Measurements from ENCODE around the gene DCST1. TPM values are rescaled to one million over a fixed set of nuclear protein-coding genes. Genes with fewer than 3 reads are reported as not detected.

The DCST1 gene
- total and polyA plus RNA-seq, 2 of the 13 experiments (the other 11 are each of a cell fraction or from before 2014, with no cell fraction given), result 0.04 TPM; not detected in 1

GRCh38 chr1:155043301-155043702 is 9.7 kb downstream of the DCST1 start (continued):
- TF ChIP-seq CBX5 (CRISPR knock-in tag; IDR thresholded peaks at IDR 0.05; ENCODE audit: borderline replicate concordance), result no peak

- 3% methylated on average over 3 of the region's 3 CpGs for WGBS (ENCODE audit: low lambda C conversion rate)
- intact Hi-C loops (cut with micrococcal nuclease; ENCODE audit: unreplicated experiment), result no loop called here
- ATAC-seq, result peak; percentile 54
- TF ChIP-seq KMT2B (CRISPR knock-in tag; IDR thresholded peaks at IDR 0.05), result no peak
- TF ChIP-seq TEAD2 (CRISPR knock-in tag; IDR thresholded peaks at IDR 0.05), result no peak
- TF ChIP-seq NCOA1 (CRISPR knock-in tag; IDR thresholded peaks at IDR 0.05), result 0 out of 2 replicates have a peak, but pooled peaks have one; percentile 28
- peak; percentile 6; the same call in 1 of the 2 replicates for TF ChIP-seq ARID4A (CRISPR knock-in tag; IDR thresholded peaks at IDR 0.05; ENCODE audit: borderline replicate concordance)
- no peak for TF ChIP-seq ZNF567 (CRISPR knock-in tag; IDR thresholded peaks at IDR 0.05; ENCODE audit: borderline replicate concordance)
- TF ChIP-seq ZNF335 (CRISPR knock-in tag; IDR thresholded peaks at IDR 0.05), result no peak
- no peak for TF ChIP-seq ZNF343 (CRISPR knock-in tag; IDR thresholded peaks at IDR 0.05)
- no peak for TF ChIP-seq ZNF609 (CRISPR knock-in tag; IDR thresholded peaks at IDR 0.05; ENCODE audit: borderline replicate concordance)
- TF ChIP-seq ZNF768 (CRISPR knock-in tag; IDR thresholded peaks at IDR 0.05), result peak; percentile 76
- peak; percentile 75 for TF ChIP-seq HNF4A (CRISPR knock-in tag; IDR thresholded peaks at IDR 0.05)
- TF ChIP-seq TFAP4 (IDR thresholded peaks at IDR 0.05; ENCODE audit: borderline replicate concordance, low read depth), result peak; percentile 82; the same call in 1 of the 2 replicates
- no peak for TF ChIP-seq NR3C1 (CRISPR knock-in tag; IDR thresholded peaks at IDR 0.05)
Measured at GRCh38 chr1:155043793-155044192, 10.2 kb downstream of the DCST1 start.

More at GRCh38 chr1:155043793-155044192, 10.2 kb downstream of the DCST1 start:
- Histone ChIP-seq H3K4me1 (ENCODE audit: insufficient read depth, low read length) (peaks cover 64% of the 10 kb centered on the region), H3K27me3 (ENCODE audit: control insufficient read depth in 1 of 2, insufficient read depth in 2 of 2, low read length in 2 of 2) (peaks cover 8 to 21% of the 10 kb centered on the region in 2 experiments), H3K36me3 (replicated peaks in 1 of 2; ENCODE audit: control insufficient read depth in 1 of 2, insufficient read depth in 2 of 2, low read length in 2 of 2) (no peaks in the 10 kb centered on the region), H2AFZ (ENCODE audit: low read length) (no peak overlapping the region), H3K27ac (ENCODE audit: extremely low read length, insufficient read depth, low read length) (no peak overlapping the region), H3K9me3 (ENCODE audit: low read length) (no peaks in the 10 kb centered on the region), H3K9ac (ENCODE audit: insufficient read depth, low read depth, low read length) (peak overlapping the region; percentile 18; the same call in 1 of the 2 replicates), H3K4me2 (ENCODE audit: low read depth, low read length) (peak overlapping the region; percentile 65), H3K79me2 (ENCODE audit: insufficient read depth, low read length) (no peaks in the 10 kb centered on the region), H3K4me3 (replicated peaks in 1 of 3; ENCODE audit: insufficient read depth in 1 of 3, low read depth in 2 of 3, low read length in 3 of 3) (peak overlapping the region in 2 of 3 experiments; percentile 13 to 50; a peak in 2 of 6 replicates), H4K20me1 (ENCODE audit: insufficient read depth, low read length) (no peaks in the 10 kb centered on the region)
- CTCF ChIA-PET (ENCODE audit: low intra/inter-chr PET ratio, low total read pairs), result interaction anchor here (0.9 to 3.0 kb wide), 3 partner anchors 18 to 137 kb away, joined by 3 to 27 read pairs (median 12); no protein-coding TSS in a partner anchor
- in situ Hi-C loops (cut with HindIII; ENCODE audit: extremely low pct_ligation_motif_present, low pct_unique_long_range_greater_than_20kb), result no loop called here
- DNase-seq (ENCODE audit: low spot score), result no peak
- no TSS peak for BruUV-seq (replicated peaks)
- FAIRE-seq, result no peak
- POLR2A ChIA-PET, result interaction anchor here (0.6 to 3.2 kb wide), 8 partner anchors 9 to 129 kb away, joined by 3 to 12 read pairs (median 4); partner anchors contain the start of gene KRTCAP2
